SK-N-SH (cell line): ENCODE data around the gene BFSP2. TPM values are rescaled to one million over a fixed set of nuclear protein-coding genes. Genes with fewer than 3 reads are reported as not detected.

Experiments used
- CTCF ChIA-PET: fragments of 300-600, 350-600 bp; formaldehyde crosslinking; extraction: SDS; loops from one replicate; lab custom pipeline; 2021; lab: Yijun Ruan, JAX
- POLR2A ChIA-PET: fragments of 350-600 bp; sonication (Branson Sonifier 250); formaldehyde crosslinking; extraction: SDS; loops from one replicate; lab custom pipeline; 2020; ENCODE audit warnings: antibody characterized with exemption, inconsistent platforms; lab: Yijun Ruan, JAX
- DNase-seq: peaks from one replicate; pipeline ENCODE4 v3.0.0; 2012
- H2AFZ ChIP-seq: fragments of 200-600 bp; sonication (generic); 2 replicates; pipeline ENCODE4 v1.8.1; 2016; ENCODE audit warnings: antibody characterized with exemption, mild to moderate bottlenecking, low read depth
- H3F3A ChIP-seq: fragments of 200-600 bp; sonication (generic); replicated peaks from 2 replicates; pipeline ENCODE3; 2016; ENCODE audit warnings: antibody characterized with exemption, mild to moderate bottlenecking; ENCODE audit not compliant: insufficient read depth
- H3K27ac ChIP-seq, 2 experiments: fragments of 200-500 bp in 1 of 2; fragments of 200-600 bp in 1 of 2; sonication (Bioruptor generic) in 1 of 2; sonication (generic), shearing (Covaris generic) in 1 of 2; 2 replicates each; pipeline versions ENCODE4 v1.5.1 to v1.6.1; 2014 to 2016; ENCODE audit warnings: low read depth in 2 of 2, inconsistent platforms in 1 of 2, low read length in 1 of 2, mild to moderate bottlenecking in 1 of 2, mixed read lengths in 1 of 2
- H3K27me3 ChIP-seq: fragments of 200-600 bp; sonication (generic), shearing (Covaris generic); 2 replicates; pipeline ENCODE4 v1.6.1; 2016; ENCODE audit warnings: mixed run types; ENCODE audit not compliant: insufficient read depth
- H3K36me3 ChIP-seq, 2 experiments: fragments of 200-500 bp in 1 of 2; fragments of 200-600 bp in 1 of 2; sonication (Bioruptor generic) in 1 of 2; sonication (generic) in 1 of 2; replicated peaks in 1 of 2; 2 replicates each; pipeline versions ENCODE3 to v1.5.1; 2014 to 2016; ENCODE audit warnings: low read length in 1 of 2, mild to moderate bottlenecking in 1 of 2; ENCODE audit not compliant: insufficient read depth in 2 of 2, control insufficient read depth in 1 of 2
- H3K4me1 ChIP-seq, 2 experiments: fragments of 200-500 bp in 1 of 2; fragments of 200-600 bp in 1 of 2; sonication (Bioruptor generic) in 1 of 2; sonication (generic), shearing (Covaris generic) in 1 of 2; 2 replicates each; pipeline versions ENCODE4 v1.5.1 to v1.6.1; 2014 to 2016; ENCODE audit warnings: low read depth in 1 of 2, low read length in 1 of 2, mixed run types in 1 of 2; ENCODE audit not compliant: insufficient read depth in 2 of 2, control insufficient read depth in 1 of 2
- H3K4me2 ChIP-seq: fragments of 200-600 bp; sonication (generic), shearing (Covaris generic); 2 replicates; pipeline ENCODE4 v1.6.1; 2017; ENCODE audit warnings: mixed run types
- H3K4me3 ChIP-seq, 2 experiments: fragments of 200-500 bp in 1 of 2; fragments of 200-600 bp in 1 of 2; sonication (Bioruptor generic) in 1 of 2; sonication (generic), shearing (Covaris generic) in 1 of 2; 2 replicates each; pipeline versions ENCODE4 v1.5.1 to v1.8.1; 2014 to 2016; ENCODE audit warnings: low read depth in 2 of 2, inconsistent platforms in 1 of 2, low read length in 1 of 2, mild to moderate bottlenecking in 1 of 2, mixed read lengths in 1 of 2, moderate library complexity in 1 of 2
- H3K79me2 ChIP-seq: fragments of 200-600 bp; sonication (generic); 2 replicates; pipeline ENCODE4 v1.8.1; 2017; ENCODE audit warnings: mild to moderate bottlenecking; ENCODE audit not compliant: insufficient read depth
- H3K9ac ChIP-seq: fragments of 200-600 bp; sonication (generic); 2 replicates; pipeline ENCODE4 v1.6.1; 2017; ENCODE audit warnings: mixed run types
- H3K9me2 ChIP-seq: fragments of 200-600 bp; sonication (generic); 2 replicates; pipeline ENCODE4 v1.6.1; 2017; ENCODE audit warnings: mixed run types
- H3K9me3 ChIP-seq: fragments of 200-600 bp; sonication (generic); 2 replicates; pipeline ENCODE4 v1.6.1; 2017; ENCODE audit warnings: mixed run types, mild to moderate bottlenecking, moderate library complexity
- H4K20me1 ChIP-seq: fragments of 200-600 bp; sonication (generic); 2 replicates; pipeline ENCODE4 v1.6.1; 2017; ENCODE audit warnings: mild to moderate bottlenecking, mixed run types; ENCODE audit not compliant: insufficient read depth
- CHD2 ChIP-seq: fragments of 150-350 bp; IDR thresholded peaks from 2 replicates; pipeline ENCODE4 v1.6.1; 2018; ENCODE audit warnings: low read length; ENCODE audit not compliant: partially characterized antibody
- ELF1 ChIP-seq: IDR thresholded peaks from 2 replicates; pipeline ENCODE4 v1.4.0; 2012
- EP300 ChIP-seq, 2 experiments: IDR thresholded peaks; 2 replicates each; pipeline versions ENCODE4 v1.4.0 to v1.6.1; 2012; ENCODE audit warnings: borderline replicate concordance in 1 of 2, low read depth in 1 of 2, low read length in 1 of 2
- EZH2phosphoT487 ChIP-seq: fragments of 200-600 bp; sonication (generic); IDR thresholded peaks from 2 replicates; pipeline ENCODE4 v1.6.1; 2017; ENCODE audit warnings: low read depth, mixed run types, mild to moderate bottlenecking, antibody characterized with exemption, moderate library complexity, borderline replicate concordance
- FOSL2 ChIP-seq: IDR thresholded peaks from 2 replicates; pipeline ENCODE4 v1.4.0; 2012; ENCODE audit warnings: low read depth, mild to moderate bottlenecking, moderate library complexity, borderline replicate concordance
- FOXJ3 ChIP-seq: sonication (generic); formaldehyde crosslinking; IDR thresholded peaks from 2 replicates; pipeline ENCODE4 v1.5.1; 2020; ENCODE audit warnings: mild to moderate bottlenecking, missing genetic modification reagents
- GABPA ChIP-seq: IDR thresholded peaks from 2 replicates; pipeline ENCODE4 v1.4.0; 2012; ENCODE audit warnings: low read depth, mild to moderate bottlenecking
- GATA2 ChIP-seq: sonication (generic); formaldehyde crosslinking; IDR thresholded peaks from 2 replicates; pipeline ENCODE4 v1.5.0; 2020; ENCODE audit warnings: mild to moderate bottlenecking, missing genetic modification reagents
- MEF2A ChIP-seq: IDR thresholded peaks from 2 replicates; pipeline ENCODE4 v1.4.0; 2012; ENCODE audit warnings: low read depth, borderline replicate concordance
- MXI1 ChIP-seq: IDR thresholded peaks from 2 replicates; pipeline ENCODE4 v1.6.1; 2012; ENCODE audit warnings: mild to moderate bottlenecking, low read depth, low read length, improper control_type of control experiment
- POLR2AphosphoS5 ChIP-seq: IDR thresholded peaks from 2 replicates; pipeline ENCODE4 v1.6.1; 2012; ENCODE audit warnings: low read depth, low read length
- RAD21 ChIP-seq: IDR thresholded peaks from 2 replicates; pipeline ENCODE4 v1.6.1; 2012; ENCODE audit warnings: mild to moderate bottlenecking, low read length
- SIN3A ChIP-seq: IDR thresholded peaks from 2 replicates; pipeline ENCODE4 v1.6.1; 2012; ENCODE audit warnings: low read depth, mild to moderate bottlenecking, low read length, moderate library complexity, borderline replicate concordance
- SMC3 ChIP-seq: IDR thresholded peaks from 2 replicates; pipeline ENCODE4 v1.6.1; 2012; ENCODE audit warnings: low read depth, low read length, improper control_type of control experiment
- YY1 ChIP-seq: IDR thresholded peaks from 2 replicates; pipeline ENCODE4 v1.4.0; 2012; ENCODE audit warnings: low read depth, mild to moderate bottlenecking
- WGBS: methylation state at CpG from one replicate; pipeline ENCODE4 v1.1.6; 2017; ENCODE audit warnings: low lambda C conversion rate; 5-methylcytosine and 5-hydroxymethylcytosine counted together
- polyA plus RNA-seq, 3 experiments: library from polyadenylated mRNA; depleted of rRNA; stranded (reverse); fragments of >200 nt; gene quantifications; 2 replicates each; pipeline ENCODE4 v1.2.3, GENCODE V29; 2012
- TF ChIP-seq, protein P1 (sequence below): IDR thresholded peaks from 2 replicates; pipeline ENCODE4 v1.4.0; 2012; ENCODE audit warnings: low read depth
- TF ChIP-seq, protein P2 (sequence below): fragments of 150-350 bp; IDR thresholded peaks from 2 replicates; pipeline ENCODE4 v1.6.1; 2017; ENCODE audit warnings: antibody characterized with exemption, low read length, low read depth, borderline replicate concordance
- TF ChIP-seq, protein P3 (sequence below): IDR thresholded peaks from 2 replicates; pipeline ENCODE4 v1.6.1; 2012; ENCODE audit warnings: mild to moderate bottlenecking, low read depth, low read length, moderate library complexity
- TF ChIP-seq, protein P4 (sequence below): IDR thresholded peaks from 2 replicates; pipeline ENCODE4 v1.4.0; 2012; ENCODE audit warnings: low read depth, borderline replicate concordance
- TF ChIP-seq, protein P5 (sequence below): IDR thresholded peaks from 2 replicates; pipeline ENCODE4 v1.4.0; 2012; ENCODE audit warnings: low read depth, borderline replicate concordance

The BFSP2 gene
- polyA plus RNA-seq, 1 of the 3 experiments (the other 2 are of a cell fraction): not detected

DNA sequence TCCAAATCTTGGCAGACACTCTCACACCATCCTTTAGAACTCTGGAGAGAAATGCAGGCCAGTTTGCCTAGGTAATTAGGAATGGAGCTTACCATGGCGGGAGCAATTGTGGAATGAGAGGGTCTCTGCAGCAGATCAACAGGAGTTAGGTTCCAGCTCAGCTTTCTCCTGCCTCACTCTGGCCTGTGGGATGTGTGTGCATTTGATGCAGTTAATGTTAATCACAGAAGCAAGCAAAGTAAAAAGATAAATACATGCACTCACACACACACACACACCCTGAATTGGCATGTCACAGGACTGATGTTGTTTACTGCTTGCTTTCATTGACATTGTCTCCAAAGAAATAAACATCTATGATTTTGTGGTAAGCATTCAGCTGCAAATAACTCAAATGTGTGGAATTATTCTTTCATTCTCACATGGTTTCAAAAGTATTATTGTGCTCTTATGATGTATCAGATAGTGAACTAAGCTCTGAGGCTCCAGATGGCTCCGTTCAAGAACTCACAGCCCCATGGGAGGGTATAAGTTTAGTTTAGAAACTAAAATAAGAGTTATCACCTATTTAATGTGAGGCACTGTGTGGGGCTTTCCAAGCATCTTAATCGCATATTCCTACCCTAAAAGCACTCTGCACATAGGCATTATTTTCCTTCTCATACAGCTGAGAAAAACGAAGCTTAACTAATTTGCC lies 31.3 kb upstream of the BFSP2 start:
- Histone ChIP-seq H3K36me3 (no peaks in the 10 kb centered on the region), H3F3A (no peaks in the 10 kb centered on the region), H4K20me1 (no peaks in the 10 kb centered on the region), H3K4me1 (peaks cover 0 to 8% of the 10 kb centered on the region in 2 experiments; a peak in 1 of 4 replicates), H3K79me2 (no peaks in the 10 kb centered on the region), H3K9me3 (no peaks in the 10 kb centered on the region), H3K27ac (no peak overlapping the region), H2AFZ (no peak overlapping the region), H3K9ac (no peak overlapping the region), H3K4me2 (no peak overlapping the region), H3K9me2 (no peaks in the 10 kb centered on the region), H3K27me3 (no peaks in the 10 kb centered on the region), H3K4me3 (no peak overlapping the region)
- WGBS: 70% methylated on average over 4 of the region's 4 CpGs
- ChIA-PET CTCF (interaction anchor here (0.5 to 2.6 kb wide), 6 partner anchors 9 to 125 kb away, joined by 3 to 9 read pairs (median 3); no protein-coding TSS in a partner anchor), POLR2A (no interaction called here)
- TF ChIP-seq EP300 (IDR thresholded peaks at IDR 0.05; ENCODE audit: borderline replicate concordance in 1 of 2, low read depth in 1 of 2, low read length in 1 of 2) (no peak), YY1 (no peak), RAD21 (no peak), FOSL2 (no peak), ELF1 (no peak), CHD2 (no peak), POLR2AphosphoS5 (no peak), GATA2 (CRISPR knock-in tag) (no peak), SMC3 (no peak), FOXJ3 (CRISPR knock-in tag) (no peak), SIN3A (no peak), MEF2A (no peak), EZH2phosphoT487 (no peak), GABPA (no peak), MXI1 (no peak)
- TF ChIP-seq, protein P1, sequence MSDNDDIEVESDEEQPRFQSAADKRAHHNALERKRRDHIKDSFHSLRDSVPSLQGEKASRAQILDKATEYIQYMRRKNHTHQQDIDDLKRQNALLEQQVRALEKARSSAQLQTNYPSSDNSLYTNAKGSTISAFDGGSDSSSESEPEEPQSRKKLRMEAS: no peak
- TF ChIP-seq, protein P2, sequence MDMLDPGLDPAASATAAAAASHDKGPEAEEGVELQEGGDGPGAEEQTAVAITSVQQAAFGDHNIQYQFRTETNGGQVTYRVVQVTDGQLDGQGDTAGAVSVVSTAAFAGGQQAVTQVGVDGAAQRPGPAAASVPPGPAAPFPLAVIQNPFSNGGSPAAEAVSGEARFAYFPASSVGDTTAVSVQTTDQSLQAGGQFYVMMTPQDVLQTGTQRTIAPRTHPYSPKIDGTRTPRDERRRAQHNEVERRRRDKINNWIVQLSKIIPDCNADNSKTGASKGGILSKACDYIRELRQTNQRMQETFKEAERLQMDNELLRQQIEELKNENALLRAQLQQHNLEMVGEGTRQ: no peak
- TF ChIP-seq, protein P3, sequence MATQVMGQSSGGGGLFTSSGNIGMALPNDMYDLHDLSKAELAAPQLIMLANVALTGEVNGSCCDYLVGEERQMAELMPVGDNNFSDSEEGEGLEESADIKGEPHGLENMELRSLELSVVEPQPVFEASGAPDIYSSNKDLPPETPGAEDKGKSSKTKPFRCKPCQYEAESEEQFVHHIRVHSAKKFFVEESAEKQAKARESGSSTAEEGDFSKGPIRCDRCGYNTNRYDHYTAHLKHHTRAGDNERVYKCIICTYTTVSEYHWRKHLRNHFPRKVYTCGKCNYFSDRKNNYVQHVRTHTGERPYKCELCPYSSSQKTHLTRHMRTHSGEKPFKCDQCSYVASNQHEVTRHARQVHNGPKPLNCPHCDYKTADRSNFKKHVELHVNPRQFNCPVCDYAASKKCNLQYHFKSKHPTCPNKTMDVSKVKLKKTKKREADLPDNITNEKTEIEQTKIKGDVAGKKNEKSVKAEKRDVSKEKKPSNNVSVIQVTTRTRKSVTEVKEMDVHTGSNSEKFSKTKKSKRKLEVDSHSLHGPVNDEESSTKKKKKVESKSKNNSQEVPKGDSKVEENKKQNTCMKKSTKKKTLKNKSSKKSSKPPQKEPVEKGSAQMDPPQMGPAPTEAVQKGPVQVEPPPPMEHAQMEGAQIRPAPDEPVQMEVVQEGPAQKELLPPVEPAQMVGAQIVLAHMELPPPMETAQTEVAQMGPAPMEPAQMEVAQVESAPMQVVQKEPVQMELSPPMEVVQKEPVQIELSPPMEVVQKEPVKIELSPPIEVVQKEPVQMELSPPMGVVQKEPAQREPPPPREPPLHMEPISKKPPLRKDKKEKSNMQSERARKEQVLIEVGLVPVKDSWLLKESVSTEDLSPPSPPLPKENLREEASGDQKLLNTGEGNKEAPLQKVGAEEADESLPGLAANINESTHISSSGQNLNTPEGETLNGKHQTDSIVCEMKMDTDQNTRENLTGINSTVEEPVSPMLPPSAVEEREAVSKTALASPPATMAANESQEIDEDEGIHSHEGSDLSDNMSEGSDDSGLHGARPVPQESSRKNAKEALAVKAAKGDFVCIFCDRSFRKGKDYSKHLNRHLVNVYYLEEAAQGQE: no peak
- TF ChIP-seq, protein P4, sequence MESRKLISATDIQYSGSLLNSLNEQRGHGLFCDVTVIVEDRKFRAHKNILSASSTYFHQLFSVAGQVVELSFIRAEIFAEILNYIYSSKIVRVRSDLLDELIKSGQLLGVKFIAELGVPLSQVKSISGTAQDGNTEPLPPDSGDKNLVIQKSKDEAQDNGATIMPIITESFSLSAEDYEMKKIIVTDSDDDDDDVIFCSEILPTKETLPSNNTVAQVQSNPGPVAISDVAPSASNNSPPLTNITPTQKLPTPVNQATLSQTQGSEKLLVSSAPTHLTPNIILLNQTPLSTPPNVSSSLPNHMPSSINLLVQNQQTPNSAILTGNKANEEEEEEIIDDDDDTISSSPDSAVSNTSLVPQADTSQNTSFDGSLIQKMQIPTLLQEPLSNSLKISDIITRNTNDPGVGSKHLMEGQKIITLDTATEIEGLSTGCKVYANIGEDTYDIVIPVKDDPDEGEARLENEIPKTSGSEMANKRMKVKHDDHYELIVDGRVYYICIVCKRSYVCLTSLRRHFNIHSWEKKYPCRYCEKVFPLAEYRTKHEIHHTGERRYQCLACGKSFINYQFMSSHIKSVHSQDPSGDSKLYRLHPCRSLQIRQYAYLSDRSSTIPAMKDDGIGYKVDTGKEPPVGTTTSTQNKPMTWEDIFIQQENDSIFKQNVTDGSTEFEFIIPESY: no peak
- TF ChIP-seq, protein P5, sequence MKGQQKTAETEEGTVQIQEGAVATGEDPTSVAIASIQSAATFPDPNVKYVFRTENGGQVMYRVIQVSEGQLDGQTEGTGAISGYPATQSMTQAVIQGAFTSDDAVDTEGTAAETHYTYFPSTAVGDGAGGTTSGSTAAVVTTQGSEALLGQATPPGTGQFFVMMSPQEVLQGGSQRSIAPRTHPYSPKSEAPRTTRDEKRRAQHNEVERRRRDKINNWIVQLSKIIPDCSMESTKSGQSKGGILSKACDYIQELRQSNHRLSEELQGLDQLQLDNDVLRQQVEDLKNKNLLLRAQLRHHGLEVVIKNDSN: no peak
- no peak for DNase-seq
